NCI-H128 (cell line): Measurements from ENCODE around the gene BRCA1.
"Not testable (repeated sequence)": the region's sequence is repeated elsewhere in the genome, so short reads cannot be mapped to it uniquely, and the experiment has no call there.

Source experiments
- DNase-seq: peaks from one replicate; lab custom pipeline; 2025; ENCODE audit not compliant: unreplicated experiment; lab: John Stamatoyannopoulos, UW

The BRCA1 gene

DNA sequence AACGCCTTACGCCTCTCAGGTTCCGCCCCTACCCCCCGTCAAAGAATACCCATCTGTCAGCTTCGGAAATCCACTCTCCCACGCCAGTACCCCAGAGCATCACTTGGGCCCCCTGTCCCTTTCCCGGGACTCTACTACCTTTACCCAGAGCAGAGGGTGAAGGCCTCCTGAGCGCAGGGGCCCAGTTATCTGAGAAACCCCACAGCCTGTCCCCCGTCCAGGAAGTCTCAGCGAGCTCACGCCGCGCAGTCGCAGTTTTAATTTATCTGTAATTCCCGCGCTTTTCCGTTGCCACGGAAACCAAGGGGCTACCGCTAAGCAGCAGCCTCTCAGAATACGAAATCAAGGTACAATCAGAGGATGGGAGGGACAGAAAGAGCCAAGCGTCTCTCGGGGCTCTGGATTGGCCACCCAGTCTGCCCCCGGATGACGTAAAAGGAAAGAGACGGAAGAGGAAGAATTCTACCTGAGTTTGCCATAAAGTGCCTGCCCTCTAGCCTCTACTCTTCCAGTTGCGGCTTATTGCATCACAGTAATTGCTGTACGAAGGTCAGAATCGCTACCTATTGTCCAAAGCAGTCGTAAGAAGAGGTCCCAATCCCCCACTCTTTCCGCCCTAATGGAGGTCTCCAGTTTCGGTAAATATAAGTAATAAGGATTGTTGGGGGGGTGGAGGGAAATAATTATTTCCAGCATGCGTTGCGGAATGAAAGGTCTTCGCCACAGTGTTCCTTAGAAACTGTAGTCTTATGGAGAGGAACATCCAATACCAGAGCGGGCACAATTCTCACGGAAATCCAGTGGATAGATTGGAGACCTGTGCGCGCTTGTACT lies at the start of gene BRCA1:
BRCA1 (minus strand) TSS at position 232 of the 834 bp plus-strand sequence. CDS start 1,268 bp downstream, outside the sequence.
- DNase-seq: peak; percentile 90

DNA sequence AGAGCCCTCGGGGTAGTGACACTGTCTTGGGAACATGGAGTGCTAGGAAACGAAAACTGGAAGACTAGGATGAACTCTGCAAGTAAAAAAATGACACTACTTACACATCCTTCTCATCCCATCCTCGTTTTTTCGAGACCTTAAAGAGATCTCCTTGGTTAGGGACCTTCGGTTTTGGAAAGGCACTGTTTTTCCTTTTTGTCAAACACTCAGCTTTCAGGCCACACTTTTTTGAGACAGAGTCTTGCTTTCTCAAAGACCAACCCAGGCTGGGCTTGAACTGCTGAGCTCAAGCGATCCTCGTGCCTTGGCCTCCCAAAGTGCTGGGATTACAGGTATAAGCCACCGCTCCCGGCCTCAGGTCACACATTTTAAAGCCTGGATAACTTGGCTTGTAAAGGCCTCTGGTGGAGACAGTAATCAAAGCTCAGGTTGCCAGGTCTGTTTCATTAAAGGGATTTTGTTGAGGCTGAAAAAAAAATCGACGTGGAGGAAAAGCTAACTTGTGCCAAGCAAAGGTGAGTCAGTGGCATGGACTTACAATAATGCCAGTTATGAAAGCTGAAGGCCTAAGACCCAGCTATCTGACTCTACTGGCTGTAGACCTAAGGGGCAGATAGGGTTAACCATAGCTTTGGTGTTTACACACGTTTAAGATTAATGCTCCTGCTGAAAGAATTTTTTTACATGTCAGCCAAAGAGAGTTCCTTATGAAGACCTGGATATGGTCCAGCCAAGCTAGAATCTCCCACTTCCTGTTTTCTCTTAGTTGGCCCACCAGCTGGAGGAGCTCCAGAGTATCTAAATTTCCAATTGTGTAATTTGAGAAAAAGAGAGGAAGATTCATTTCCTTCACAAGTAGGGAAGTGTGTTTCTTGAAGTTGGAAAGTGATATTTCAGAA lies 46.7 kb upstream of the BRCA1 start:
- no peak for DNase-seq

DNA sequence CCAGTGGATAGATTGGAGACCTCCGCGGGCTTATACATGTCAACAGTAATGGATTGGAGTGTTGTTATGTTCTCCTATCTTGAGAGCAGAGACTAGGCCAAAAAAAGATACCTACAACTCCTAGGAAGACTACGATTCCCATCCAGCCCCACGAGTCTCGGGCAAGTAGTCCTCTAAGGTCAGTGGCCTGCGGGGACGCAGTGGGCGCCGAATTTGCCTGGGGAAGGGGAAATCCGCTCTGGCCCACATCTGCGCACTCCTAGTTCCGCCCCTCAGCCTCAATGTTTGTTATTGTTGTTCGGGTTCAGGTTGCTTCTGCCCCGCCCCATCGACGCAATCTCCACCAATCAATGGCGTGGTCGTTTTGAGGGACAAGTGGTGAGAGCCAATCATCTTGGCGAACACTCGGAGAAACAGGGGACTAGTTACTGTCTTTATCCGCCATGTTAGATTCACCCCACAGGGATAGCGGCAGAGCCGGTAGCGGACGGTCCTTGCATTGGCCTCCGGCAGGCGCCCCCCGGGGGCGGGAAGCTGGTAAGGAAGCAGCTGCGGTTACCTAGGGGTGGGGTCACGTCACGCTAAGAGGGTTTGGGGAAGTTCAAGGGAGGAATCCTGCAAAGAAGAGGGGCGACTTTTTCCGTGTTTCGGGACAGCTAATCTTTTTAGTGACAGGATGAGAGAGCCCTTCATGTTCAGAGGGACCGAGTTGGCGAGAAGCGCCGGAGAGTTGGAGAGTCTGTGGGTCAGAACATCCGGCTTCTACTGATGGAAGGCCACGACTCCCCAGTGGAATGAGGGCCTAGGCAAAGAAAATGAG lies 45.8 kb upstream of the BRCA1 start, which contains the start of gene NBR1:
NBR1 (plus strand) TSS at position 449 of the 820 bp plus-strand sequence. CDS start 4,586 bp downstream, outside the sequence.
- peak; percentile 93 for DNase-seq

DNA sequence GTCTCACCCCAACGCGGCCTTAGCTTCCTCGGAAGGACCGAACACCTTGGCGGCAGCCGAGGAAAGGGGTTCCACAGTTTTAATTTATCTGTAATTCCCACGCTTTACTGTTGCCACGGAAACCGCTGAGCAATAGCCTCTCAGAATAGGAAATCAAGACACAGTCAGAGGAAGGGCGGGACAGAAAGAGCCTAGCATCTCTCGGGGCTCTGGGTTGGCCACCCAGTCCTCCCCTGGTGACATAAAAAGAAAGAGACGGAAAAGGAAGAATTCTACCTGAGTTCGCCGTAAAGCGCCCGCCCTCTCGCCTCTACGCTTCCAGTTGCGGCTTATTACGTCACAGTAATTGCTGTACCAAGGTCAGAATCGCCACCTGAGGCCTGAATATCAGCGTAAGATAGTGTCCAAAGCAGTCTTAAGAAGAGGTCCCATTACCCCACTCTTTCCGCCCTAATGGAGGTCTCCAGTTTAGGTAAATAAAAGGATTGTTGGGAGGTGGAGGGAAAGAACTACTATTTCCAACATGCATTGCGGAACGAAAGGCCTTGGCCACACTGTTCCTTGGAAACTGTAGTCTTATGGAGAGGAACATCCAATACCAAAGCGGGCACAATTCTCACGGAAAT lies 45.1 kb upstream of the BRCA1 start:
- peak; percentile 75 for DNase-seq

DNA sequence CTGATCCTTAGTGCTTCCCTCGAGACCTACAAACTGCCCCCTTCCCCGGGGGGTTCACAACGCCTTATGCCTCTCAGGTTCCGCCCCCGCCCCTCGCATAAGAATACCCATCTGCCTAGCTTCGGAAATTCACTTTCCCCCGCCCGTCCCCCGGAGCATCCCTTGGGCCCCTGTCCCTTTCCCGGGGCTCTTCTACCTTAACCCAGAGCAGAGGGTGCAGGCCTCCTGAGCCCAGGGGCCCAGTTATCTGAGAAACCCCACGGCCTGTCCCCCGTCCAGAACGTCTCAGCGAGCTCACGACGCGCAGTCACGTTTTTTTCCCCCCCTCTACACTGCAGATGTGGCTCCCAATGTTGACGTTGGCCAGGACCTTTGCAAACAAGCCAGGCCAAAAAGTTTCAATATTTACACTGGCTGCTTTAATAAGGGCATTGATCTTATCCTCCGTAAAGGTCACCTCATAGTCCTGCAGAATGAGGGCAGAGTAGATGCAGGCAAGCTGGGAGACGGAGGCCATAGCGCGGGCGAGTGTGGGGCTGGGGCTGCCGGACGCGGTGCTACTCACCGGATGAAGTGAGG lies 44.5 kb upstream of the BRCA1 start:
- DNase-seq: no peak

DNA sequence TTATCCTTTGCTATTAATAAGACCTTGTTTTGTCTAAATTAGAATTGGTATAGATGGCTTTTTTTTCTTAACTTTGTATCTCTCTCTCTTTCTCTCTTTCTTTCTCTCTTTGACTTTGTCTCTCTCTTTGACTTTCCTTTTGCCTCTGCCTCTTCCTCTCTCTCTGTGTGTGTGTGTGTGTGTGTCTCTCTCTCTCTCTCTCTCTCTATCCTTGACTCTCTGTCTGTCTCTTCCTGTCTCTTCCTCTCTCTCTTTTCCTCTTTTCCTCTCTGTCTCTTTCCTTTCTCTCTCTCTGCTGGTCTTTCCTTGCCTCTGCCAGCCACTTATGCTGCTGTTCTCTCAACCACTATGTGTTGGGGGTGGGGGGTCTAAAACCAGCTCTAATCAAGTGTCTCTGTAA lies 40.8 kb upstream of the BRCA1 start:
- not testable (repeated sequence) for DNase-seq

DNA sequence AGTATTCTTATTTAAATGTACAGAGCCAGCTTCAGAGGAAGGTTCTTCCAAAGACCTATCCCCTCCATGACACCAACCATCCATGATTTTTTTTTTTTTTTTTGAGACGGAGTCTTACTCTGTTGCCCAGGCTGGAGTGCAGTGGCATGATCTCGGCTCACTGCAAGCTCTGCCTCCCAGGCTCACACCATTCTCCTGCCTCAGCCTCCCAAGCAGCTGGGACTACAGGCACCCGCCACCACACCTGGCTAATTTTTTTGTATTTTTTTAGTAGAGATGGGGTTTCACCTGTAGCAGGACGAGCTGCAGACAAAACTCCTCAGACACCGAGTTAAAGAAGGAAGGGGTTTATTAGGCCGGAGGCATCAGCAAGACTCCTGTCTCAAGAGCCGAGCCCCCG lies 34.8 kb upstream of the BRCA1 start:
- DNase-seq: not testable (repeated sequence)

DNA sequence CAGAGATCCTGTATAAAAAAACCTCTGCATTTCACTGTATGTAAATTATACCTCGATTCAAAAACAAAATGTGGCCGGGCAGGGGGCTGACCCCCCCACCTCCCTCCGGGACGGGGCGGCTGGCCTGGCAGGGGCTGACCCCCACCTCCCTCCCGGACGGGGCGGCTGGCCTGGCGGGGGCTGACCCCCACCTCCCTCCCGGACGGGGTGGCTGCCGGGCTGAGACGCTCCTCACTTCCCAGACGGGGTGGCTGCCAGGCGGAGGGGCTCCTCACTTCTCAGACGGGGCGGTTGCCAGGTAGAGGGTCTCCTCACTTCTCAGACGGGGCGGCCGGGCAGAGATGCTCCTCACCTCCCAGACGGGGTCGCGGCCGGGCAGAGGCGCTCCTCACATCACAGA lies 34.1 kb upstream of the BRCA1 start:
- DNase-seq: not testable (repeated sequence)

DNA sequence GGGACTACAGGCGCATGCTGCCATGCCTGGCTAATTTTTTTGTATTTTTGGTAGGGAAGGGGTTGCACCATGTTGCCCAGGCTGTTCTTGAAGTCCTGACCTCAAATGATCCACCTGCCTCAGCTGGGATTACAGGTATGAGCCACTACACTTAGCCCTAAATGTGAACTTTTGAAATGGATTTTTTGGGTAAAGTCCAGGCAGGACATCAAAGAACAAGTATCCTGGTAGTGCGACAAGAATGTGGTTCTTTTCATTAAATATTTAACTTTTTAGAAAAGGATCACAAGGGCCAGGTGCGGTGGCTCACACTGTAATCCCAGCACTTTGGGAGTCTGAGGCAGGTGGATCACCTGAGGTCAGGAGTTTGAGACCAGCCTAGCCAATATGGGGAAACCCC lies 30.5 kb upstream of the BRCA1 start:
- DNase-seq: no peak

DNA sequence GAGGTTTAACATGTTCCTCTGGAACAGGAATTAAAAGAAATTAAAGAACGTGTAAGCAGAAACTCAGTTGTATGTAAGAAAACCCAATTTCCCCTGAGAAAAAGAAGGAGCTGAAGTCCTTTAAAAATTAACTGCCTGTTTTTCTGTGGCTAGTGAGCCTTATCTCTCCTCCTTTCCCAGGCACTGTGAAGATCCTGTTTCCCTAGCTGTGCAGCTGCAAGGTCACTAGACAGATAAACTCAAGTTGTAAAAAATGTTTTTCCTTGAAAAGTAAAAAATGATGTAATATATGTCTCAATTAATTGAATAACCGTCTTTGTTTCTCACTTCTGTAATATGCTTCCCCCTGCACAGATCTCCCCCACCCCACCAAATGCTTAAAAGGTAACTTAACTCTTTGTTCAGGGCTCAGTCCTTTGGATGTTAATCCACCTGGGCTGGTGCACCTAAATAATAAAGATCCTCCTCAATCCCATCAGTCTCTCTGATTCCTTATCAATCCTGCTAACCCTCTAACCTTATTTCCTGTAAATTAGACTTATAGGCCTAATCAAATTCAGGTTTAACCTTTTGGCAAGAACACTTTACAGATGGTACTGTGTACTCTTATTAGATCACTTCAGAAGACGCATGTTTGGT lies 28.2 kb upstream of the BRCA1 start:
- not testable (repeated sequence) for DNase-seq

DNA sequence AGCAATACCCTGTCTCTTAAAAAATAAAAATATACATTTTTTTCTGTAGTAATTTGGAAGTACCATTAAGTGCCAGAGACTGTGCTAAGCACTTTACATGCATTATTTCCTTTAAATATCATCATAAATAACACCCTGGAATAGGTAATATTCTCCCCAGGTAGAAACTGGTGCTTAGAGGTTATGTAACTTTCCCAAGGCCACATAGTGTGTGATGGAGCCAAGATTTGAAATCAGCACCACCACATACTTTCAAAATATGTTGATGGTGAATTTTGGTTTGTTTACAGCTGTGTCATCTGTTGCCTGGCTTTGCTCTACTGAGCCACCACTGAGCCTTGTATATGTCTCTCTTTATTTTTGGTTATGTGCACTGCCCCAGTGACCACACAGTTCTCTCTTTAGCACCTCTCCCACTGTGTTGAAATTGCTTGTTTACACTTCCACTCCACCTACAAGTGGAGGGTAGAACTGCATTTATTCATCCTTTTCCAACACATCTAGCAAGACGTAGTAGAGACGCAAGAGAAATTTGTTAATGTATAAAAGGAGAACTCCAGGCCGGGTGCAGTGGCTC lies 26.8 kb upstream of the BRCA1 start:
- no peak for DNase-seq

DNA sequence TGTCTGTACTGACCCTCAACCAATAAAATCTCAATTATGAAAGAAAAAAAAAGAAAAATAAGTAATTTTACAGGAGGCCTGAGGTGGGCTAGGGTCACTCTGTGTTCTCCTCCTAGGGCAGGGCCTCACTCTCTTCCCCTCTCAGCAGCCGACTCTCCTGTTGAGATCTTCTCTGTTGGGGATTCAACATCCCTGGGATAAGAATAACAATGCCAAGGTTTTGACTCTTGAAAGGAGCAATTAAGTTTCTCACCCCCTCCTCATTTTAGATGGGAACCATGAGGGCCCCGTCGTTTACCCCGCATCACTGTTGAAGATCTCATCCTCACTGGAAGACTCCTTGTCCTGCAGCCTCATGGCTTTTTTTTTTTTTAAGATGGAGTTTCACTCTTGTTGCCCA lies 21.5 kb upstream of the BRCA1 start:
- DNase-seq: no peak

DNA sequence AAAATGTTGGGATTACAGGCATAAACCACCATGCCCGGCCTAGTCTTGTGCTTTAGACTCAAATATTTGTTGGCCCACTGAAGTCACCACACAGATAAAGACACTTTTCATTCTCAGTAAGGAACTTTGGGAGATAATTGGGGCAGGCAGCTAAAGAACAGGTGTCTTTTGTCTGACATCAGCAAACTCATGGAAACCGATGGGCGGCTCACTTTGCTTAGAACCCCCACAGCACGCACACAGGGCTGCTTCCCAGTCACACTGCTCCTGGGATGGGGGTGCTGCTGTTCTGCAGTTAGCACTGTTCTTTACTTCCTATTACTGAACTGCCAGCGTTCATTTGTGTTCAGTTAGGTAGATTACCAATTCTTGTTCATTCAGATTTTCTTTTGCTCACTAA lies 18.0 kb upstream of the BRCA1 start:
- no peak for DNase-seq

DNA sequence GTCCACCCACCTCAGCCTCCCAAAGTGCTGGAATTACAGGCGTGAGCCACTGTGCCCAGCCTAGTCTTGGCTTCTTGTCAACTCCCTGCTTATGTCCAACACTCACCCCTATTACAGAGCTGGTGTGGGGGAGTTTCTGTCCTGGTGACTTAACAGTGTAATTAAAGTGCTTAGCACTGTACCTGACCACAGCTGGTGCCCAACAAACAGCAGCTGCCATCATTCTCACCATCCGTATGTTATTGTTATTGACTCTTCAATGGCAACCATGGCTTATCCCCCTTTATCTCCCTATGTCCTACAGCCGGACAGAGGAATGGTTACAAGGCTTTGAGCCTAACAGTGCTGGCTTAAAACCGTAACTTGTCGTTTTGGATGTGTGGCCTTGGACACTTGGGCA lies 17.0 kb upstream of the BRCA1 start:
- DNase-seq: no peak

DNA sequence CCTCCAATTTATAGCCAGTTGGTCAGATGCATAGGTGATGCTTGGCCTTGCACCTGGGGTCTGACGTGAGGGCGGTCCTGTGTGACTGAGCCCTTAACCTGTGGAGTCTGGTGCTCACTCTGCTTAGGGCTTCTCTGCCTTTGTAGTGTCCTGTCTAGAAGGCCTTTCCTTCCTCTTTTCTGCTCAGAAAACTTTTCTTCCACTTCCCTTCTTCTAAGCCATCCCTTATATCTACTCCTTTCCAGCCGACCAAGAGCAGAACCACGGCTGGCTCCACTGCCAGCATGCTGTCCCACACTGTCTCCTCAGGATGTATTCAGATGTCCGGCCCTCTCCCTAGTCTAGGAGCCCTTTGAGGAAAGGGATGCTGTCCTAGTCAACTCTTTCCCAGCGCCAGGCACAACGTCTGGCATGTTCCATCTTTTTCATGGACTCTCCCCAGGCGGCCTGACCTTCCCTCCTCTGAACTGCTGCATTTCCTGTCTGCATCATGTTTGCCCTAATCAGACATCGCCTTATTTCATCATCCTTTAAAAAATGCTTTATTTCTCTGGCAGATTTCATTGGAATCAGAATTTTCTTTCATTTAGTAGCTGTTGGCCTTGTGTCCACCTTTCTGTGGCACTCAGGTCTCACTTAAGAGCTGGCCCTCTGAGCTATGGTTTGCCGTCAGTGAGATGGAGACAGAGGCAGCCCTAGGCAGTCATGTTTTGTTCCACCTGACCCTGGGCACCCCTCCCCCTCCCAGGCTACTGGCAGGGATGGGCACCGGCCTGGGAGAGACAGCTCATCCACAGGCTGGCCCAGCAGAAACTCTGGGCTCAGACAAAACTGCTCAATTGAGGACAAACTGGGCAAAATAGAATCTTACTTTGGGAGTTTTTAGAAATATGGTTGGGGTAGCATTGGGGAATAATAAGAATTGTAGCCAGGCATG lies 15.5 kb upstream of the BRCA1 start:
- DNase-seq: no peak

DNA sequence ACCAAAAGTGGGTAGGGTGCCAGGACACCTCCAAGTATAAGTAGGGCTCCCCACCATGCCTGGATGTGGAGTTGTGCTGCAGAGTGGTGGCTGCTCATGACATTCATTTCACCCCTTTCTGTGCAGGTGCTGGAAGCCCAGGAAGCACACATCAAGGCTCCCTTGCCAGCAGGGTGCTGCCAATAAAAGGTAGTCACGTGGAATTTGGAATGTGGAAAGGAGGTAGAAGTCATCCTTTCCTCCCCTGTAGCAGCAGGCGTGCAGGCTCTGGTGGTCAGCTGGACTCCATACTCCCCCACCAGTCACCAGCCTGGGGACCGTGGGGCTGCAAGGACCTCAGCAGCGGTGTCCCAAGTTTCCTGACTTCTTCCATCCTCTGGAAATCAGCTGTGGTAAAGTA lies 13.4 kb upstream of the BRCA1 start:
- DNase-seq: not testable (repeated sequence)

DNA sequence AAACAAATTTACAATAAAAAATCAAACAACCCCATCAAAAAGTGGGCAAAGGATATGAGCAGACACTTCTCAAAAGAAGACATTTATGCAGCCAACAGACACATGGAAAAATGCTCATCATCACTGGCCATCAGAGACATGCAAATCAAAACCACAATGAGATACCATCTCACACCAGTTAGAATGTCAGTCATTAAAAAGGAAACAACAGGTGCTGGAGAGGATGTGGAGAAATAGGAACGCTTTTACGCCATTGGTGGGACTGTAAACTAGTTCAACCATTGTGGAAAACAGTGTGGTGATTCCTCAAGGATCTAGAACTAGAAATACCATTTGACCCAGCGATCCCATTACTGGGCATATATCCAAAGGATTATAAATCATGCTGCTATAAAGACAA lies 11.4 kb upstream of the BRCA1 start:
- DNase-seq: not testable (repeated sequence)

DNA sequence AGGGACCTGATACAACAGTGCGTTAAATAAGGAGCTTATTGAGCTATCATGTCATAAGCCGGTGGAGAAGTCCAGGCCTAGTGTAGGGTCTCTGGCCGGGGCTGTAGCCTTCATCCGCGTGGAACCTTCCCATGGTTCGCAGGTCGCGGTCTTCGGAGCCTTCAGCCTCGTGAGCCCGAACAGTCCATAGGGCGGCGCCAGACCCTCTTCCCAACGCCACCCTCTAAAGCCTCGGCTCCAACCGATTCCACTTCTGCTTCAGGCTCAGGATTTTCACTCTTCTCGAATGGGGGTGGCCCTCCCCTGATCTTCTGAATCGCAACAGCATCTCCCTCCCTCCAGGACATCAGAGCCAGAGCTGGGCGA lies 10.3 kb upstream of the BRCA1 start:
- no peak for DNase-seq
